ENCODE data around the gene ARHGEF4. TPM values are rescaled to one million over a fixed set of nuclear protein-coding genes. Genes with fewer than 3 reads are reported as not detected.

The ARHGEF4 gene
- total and polyA plus RNA-seq, 2 experiments from 2014 or later = 4.6 to 16.6 TPM

- TF ChIP-seq ZNF462 (CRISPR knock-in tag; IDR thresholded peaks at IDR 0.05) (no peak), CREB1 (CRISPR knock-in tag; IDR thresholded peaks at IDR 0.05; ENCODE audit: low read depth) (no peak), JUNB (IDR thresholded peaks at IDR 0.05; ENCODE audit: unreplicated experiment) (no peak), EZH2 (IDR thresholded peaks at IDR 0.05; ENCODE audit: low read depth, unreplicated experiment) (no peak), STAT1 (IDR thresholded peaks at IDR 0.05; ENCODE audit: unreplicated experiment) (no peak), ZNF114 (CRISPR knock-in tag; IDR thresholded peaks at IDR 0.05) (no peak), EZH2phosphoT487 (IDR thresholded peaks at IDR 0.05; ENCODE audit: unreplicated experiment) (no peak)
Measured at GRCh38 chr2:131030478-131030971, 193.8 kb downstream of the ARHGEF4 start (continued).

- Histone ChIP-seq H2AFZ (no peak overlapping the region), H4K20me1 (replicated peaks; ENCODE audit: insufficient read depth) (no peaks in the 10 kb centered on the region), H3K27me3 (ENCODE audit: insufficient read depth) (peaks cover 29% of the 10 kb centered on the region), H3K36me3 (ENCODE audit: insufficient read depth) (no peaks in the 10 kb centered on the region), H3K4me2 (no peak overlapping the region), H3K9me2 (ENCODE audit: insufficient read depth) (no peaks in the 10 kb centered on the region), H3K27ac (ENCODE audit: low read depth) (no peak overlapping the region), H3K4me1 (ENCODE audit: insufficient read depth) (peaks cover 6% of the 10 kb centered on the region; the same call in 1 of the 2 replicates), H3F3A (replicated peaks; ENCODE audit: low read depth) (no peaks in the 10 kb centered on the region), H3K4me3 (no peak overlapping the region), H3K79me2 (replicated peaks; ENCODE audit: insufficient read depth) (no peaks in the 10 kb centered on the region)
- H3K4me1 Mint-ChIP-seq = peaks cover 3% of the 10 kb centered on the region; the same call in 1 of the 3 replicates
- no peaks in the 10 kb centered on the region for H3K36me3 Mint-ChIP-seq (ENCODE audit: low read depth)
- H3K27ac Mint-ChIP-seq = no peak overlapping the region
- ATAC-seq (no peak), DNase-seq (ENCODE audit: low spot score) (no peak)
- H3K27me3 Mint-ChIP-seq (ENCODE audit: insufficient read depth, low read depth, poor library complexity) = peaks cover 32% of the 10 kb centered on the region
- H3K9me3 Mint-ChIP-seq = no peaks in the 10 kb centered on the region
- no peak overlapping the region for H3K4me3 Mint-ChIP-seq
- no peak for TF ChIP-seq POLR2AphosphoS5 (IDR thresholded peaks at IDR 0.05; ENCODE audit: low read depth)
- TF ChIP-seq ZNF114 (CRISPR knock-in tag; IDR thresholded peaks at IDR 0.05) = no peak
- TF ChIP-seq JUNB (IDR thresholded peaks at IDR 0.05; ENCODE audit: unreplicated experiment) = no peak
- no peak for TF ChIP-seq CTCF (conservative IDR thresholded peaks at IDR 0.05; ENCODE audit: low read depth in 2 of 2)
- no peak for TF ChIP-seq EZH2 (IDR thresholded peaks at IDR 0.05; ENCODE audit: low read depth, unreplicated experiment)
- TF ChIP-seq EZH2phosphoT487 (IDR thresholded peaks at IDR 0.05; ENCODE audit: unreplicated experiment) = no peak
Measured at GRCh38 chr2:131031431-131031841, 194.7 kb downstream of the ARHGEF4 start.

All from GM23338 (cell line).